Parathyroid adenoma (tissue), 2 donors: ENCODE measurements around the gene RDM1.

ENCODE experiments used
- H2AFZ ChIP-seq: fragments of 300-600 bp; sonication (generic); one replicate; pipeline ENCODE4 v1.7.0; 2017; ENCODE audit warnings: antibody characterized with exemption, mild to moderate bottlenecking
- H3K27ac ChIP-seq: fragments of 300-600 bp; sonication (generic); one replicate; pipeline ENCODE4 v1.7.0; 2017
- H3K27me3 ChIP-seq: fragments of 300-600 bp; sonication (generic); one replicate; pipeline ENCODE4 v1.7.0; 2017; ENCODE audit warnings: low read length; ENCODE audit not compliant: control insufficient read depth, insufficient read depth
- H3K36me3 ChIP-seq: fragments of 300-600 bp; sonication (generic); one replicate; pipeline ENCODE4 v1.7.0; 2017; ENCODE audit warnings: low read length; ENCODE audit not compliant: control insufficient read depth, insufficient read depth
- H3K4me1 ChIP-seq: fragments of 300-600 bp; sonication (generic); one replicate; pipeline ENCODE4 v1.7.0; 2017; ENCODE audit warnings: control low read depth
- H3K4me2 ChIP-seq: fragments of 300-600 bp; sonication (generic); one replicate; pipeline ENCODE4 v1.7.0; 2017; ENCODE audit warnings: low read length
- H3K4me3 ChIP-seq: fragments of 300-600 bp; sonication (generic); one replicate; pipeline ENCODE4 v1.7.0; 2017; ENCODE audit warnings: low read depth, low read length
- H3K79me2 ChIP-seq: fragments of 300-600 bp; sonication (generic); one replicate; pipeline ENCODE4 v1.7.0; 2017; ENCODE audit warnings: control low read depth
- H3K9ac ChIP-seq: fragments of 300-600 bp; sonication (generic); one replicate; pipeline ENCODE4 v1.7.0; 2017; ENCODE audit warnings: mild to moderate bottlenecking
- H3K9me3 ChIP-seq: fragments of 300-600 bp; sonication (generic); one replicate; pipeline ENCODE4 v1.7.0; 2017; ENCODE audit warnings: low read length; ENCODE audit not compliant: control insufficient read depth
- TF ChIP-seq, protein P1 (sequence below): fragments of 300-600 bp; sonication (generic); IDR thresholded peaks from one replicate; pipeline ENCODE4 v1.7.0; 2017; ENCODE audit warnings: antibody characterized with exemption, mild to moderate bottlenecking
- donor health status: primary hyperparathyroidism.

The RDM1 gene, protein sequence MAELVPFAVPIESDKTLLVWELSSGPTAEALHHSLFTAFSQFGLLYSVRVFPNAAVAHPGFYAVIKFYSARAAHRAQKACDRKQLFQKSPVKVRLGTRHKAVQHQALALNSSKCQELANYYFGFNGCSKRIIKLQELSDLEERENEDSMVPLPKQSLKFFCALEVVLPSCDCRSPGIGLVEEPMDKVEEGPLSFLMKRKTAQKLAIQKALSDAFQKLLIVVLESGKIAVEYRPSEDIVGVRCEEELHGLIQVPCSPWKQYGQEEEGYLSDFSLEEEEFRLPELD

DNA sequence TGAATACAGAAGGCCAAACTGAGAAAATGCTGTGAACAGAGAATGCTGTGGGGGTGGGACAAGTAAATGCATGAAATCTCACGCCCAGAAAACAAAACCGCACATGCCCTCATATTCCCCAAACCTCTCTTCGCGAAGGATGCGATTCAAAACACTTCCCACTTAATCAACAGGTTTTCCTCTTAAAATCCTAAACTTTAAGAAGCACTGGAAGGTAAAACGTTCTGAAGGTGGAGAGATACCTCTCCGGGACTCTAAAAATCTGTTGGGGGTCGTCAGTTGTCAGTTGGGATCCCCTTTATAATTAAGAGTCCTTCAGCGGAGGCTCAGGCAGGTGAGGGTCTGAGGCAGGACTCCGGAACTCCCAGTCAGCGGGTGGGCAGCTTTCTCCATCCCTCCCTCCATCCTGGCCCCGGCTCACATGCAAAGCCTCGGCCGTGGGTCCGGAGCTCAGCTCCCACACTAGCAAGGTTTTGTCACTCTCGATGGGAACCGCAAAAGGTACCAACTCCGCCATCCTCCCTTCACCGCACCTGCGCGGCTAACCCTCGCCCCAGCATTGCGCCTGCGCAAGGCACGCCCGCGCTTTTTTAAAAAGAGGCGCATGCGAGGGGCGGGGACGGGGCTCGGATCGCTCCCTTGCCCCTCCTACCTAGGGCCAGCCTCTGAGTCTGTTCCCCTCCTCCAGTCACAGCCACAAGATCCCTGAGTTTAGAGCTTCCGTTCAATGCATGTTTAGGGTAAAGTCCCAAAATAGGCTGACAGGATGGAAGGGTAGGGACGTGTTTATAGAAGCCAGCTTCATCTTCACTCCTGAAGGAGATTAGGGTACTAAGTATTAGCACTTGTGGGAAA is at the start of gene RDM1:
RDM1 (minus strand) TSS at position 563 of the 855 bp plus-strand sequence; CDS start at position 517, 46 bp downstream.
- H3K27me3 ChIP-seq: no peaks in the 10 kb centered on the region
- no peaks in the 10 kb centered on the region for H3K79me2 ChIP-seq
- H3K4me2 ChIP-seq: peak within 1 kb of the TSS; percentile 88
- H3K4me3 ChIP-seq: peak within 1 kb of the TSS; percentile 54
- H2AFZ ChIP-seq: peak within 1 kb of the TSS; percentile 44
- H3K4me1 ChIP-seq: peaks cover 4% of the 10 kb centered on the region
- TF ChIP-seq, protein P1, sequence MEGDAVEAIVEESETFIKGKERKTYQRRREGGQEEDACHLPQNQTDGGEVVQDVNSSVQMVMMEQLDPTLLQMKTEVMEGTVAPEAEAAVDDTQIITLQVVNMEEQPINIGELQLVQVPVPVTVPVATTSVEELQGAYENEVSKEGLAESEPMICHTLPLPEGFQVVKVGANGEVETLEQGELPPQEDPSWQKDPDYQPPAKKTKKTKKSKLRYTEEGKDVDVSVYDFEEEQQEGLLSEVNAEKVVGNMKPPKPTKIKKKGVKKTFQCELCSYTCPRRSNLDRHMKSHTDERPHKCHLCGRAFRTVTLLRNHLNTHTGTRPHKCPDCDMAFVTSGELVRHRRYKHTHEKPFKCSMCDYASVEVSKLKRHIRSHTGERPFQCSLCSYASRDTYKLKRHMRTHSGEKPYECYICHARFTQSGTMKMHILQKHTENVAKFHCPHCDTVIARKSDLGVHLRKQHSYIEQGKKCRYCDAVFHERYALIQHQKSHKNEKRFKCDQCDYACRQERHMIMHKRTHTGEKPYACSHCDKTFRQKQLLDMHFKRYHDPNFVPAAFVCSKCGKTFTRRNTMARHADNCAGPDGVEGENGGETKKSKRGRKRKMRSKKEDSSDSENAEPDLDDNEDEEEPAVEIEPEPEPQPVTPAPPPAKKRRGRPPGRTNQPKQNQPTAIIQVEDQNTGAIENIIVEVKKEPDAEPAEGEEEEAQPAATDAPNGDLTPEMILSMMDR: no peak
- H3K9ac ChIP-seq: no peak within 1 kb of the TSS
- no peak within 1 kb of the TSS for H3K27ac ChIP-seq
- H3K36me3 ChIP-seq: no peaks in the 10 kb centered on the region
- no peaks in the 10 kb centered on the region for H3K9me3 ChIP-seq

- no peak overlapping the region for H2AFZ ChIP-seq
- H3K4me3 ChIP-seq: no peak overlapping the region
- no peaks in the 10 kb centered on the region for H3K27me3 ChIP-seq
- no peaks in the 10 kb centered on the region for H3K9me3 ChIP-seq
- no peaks in the 10 kb centered on the region for H3K79me2 ChIP-seq
- H3K27ac ChIP-seq: no peak overlapping the region
- no peak overlapping the region for H3K4me2 ChIP-seq
- peaks cover 2% of the 10 kb centered on the region for H3K4me1 ChIP-seq
- H3K9ac ChIP-seq: no peak overlapping the region
- no peaks in the 10 kb centered on the region for H3K36me3 ChIP-seq
- TF ChIP-seq, protein P1: no peak
Observed at GRCh38 chr17:35978346-35978745, 47.8 kb upstream of the RDM1 start.

DNA sequence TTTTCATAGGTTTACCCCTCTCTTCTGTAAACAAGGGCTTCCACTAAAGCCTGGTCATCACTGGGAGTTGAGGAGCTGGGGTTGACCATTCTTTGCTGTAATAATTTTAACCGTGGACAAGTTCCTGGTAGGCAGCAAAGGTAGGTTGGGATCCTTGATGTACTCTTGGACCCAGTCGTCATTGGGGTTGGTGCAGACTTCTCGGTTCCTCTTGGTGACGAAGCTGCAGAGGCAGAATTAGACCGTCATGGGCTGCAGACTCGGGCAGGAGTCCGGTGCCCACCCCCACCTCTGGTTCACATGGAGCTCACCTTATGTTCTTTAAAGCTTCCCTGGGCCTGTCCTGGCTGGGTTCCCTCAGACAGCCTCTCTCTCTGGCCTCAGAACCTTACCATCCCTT is 46.9 kb upstream of the RDM1 start:
- H2AFZ ChIP-seq: no peak overlapping the region
- no peaks in the 10 kb centered on the region for H3K79me2 ChIP-seq
- H3K27me3 ChIP-seq: no peaks in the 10 kb centered on the region
- H3K4me2 ChIP-seq: no peak overlapping the region
- H3K9ac ChIP-seq: no peak overlapping the region
- no peaks in the 10 kb centered on the region for H3K36me3 ChIP-seq
- TF ChIP-seq, protein P1: no peak
- H3K4me3 ChIP-seq: no peak overlapping the region
- no peak overlapping the region for H3K27ac ChIP-seq
- peaks cover 2% of the 10 kb centered on the region for H3K4me1 ChIP-seq
- no peaks in the 10 kb centered on the region for H3K9me3 ChIP-seq

GRCh38 chr17:35973333-35974260 is 43.0 kb upstream of the RDM1 start:
- Histone ChIP-seq H3K27me3 (no peaks in the 10 kb centered on the region), H3K4me3 (no peak overlapping the region), H3K4me2 (no peak overlapping the region), H3K27ac (no peak overlapping the region), H3K4me1 (peaks cover 2% of the 10 kb centered on the region), H3K9me3 (no peaks in the 10 kb centered on the region), H3K36me3 (no peaks in the 10 kb centered on the region), H3K79me2 (no peaks in the 10 kb centered on the region), H2AFZ (no peak overlapping the region), H3K9ac (no peak overlapping the region)
- TF ChIP-seq, protein P1: no peak
